H1 (cell line): ENCODE data around the gene MOCS3. TPM values are rescaled to one million over a fixed set of nuclear protein-coding genes. Genes with fewer than 3 reads are reported as not detected.

Source experiments
- CTCF ChIA-PET: fragments of 300-600 bp; sonication (Branson Sonifier 250); formaldehyde crosslinking; loops from one replicate; lab custom pipeline; 2021; ENCODE audit not compliant: partially characterized antibody; lab: Charles Lee
- POLR2A ChIA-PET: fragments of 300-600 bp; sonication (Branson Sonifier 250); formaldehyde crosslinking; loops from one replicate; lab custom pipeline; 2021; ENCODE audit warnings: inconsistent platforms; ENCODE audit not compliant: partially characterized antibody; lab: Charles Lee
- DNase-seq, 2 experiments: peaks; one replicate each; pipeline versions ENCODE4 v3.0.0 to v3.0.0-alpha.2; 2010 to 2022; ENCODE audit warnings: low spot score in 2 of 2, low read depth in 1 of 2, mixed read lengths in 1 of 2
- FAIRE-seq: peaks from 2 replicates; lab custom pipeline; 2011; peaks lifted over from hg19 to GRCh38; lab: Jason Lieb, UNC
- H2AFZ ChIP-seq: 2 replicates; pipeline ENCODE4 v1.8.1; 2012; ENCODE audit warnings: low read length, inconsistent platforms
- H2AK5ac ChIP-seq: 2 replicates; pipeline ENCODE4 v1.6.1; 2013; ENCODE audit warnings: low read depth, low read length
- H2BK120ac ChIP-seq: replicated peaks from 2 replicates; pipeline ENCODE3; 2013; ENCODE audit warnings: low read depth, low read length, inconsistent platforms
- H2BK12ac ChIP-seq: 2 replicates; pipeline ENCODE4 v1.6.1; 2013; ENCODE audit warnings: low read depth, low read length
- H2BK15ac ChIP-seq: 2 replicates; pipeline ENCODE4 v1.6.1; 2013; ENCODE audit warnings: low read length
- H2BK20ac ChIP-seq: 2 replicates; pipeline ENCODE4 v1.6.1; 2013; ENCODE audit warnings: low read length
- H2BK5ac ChIP-seq: 2 replicates; pipeline ENCODE4 v1.6.1; 2013; ENCODE audit warnings: low read depth, low read length
- H3K14ac ChIP-seq: 2 replicates; pipeline ENCODE4 v1.6.1; 2013; ENCODE audit warnings: inconsistent platforms; ENCODE audit not compliant: insufficient read length
- H3K18ac ChIP-seq: 2 replicates; pipeline ENCODE4 v1.6.1; 2013; ENCODE audit warnings: low read length; ENCODE audit errors: extremely low read depth
- H3K23ac ChIP-seq: 2 replicates; pipeline ENCODE4 v1.6.1; 2013; ENCODE audit warnings: inconsistent platforms; ENCODE audit not compliant: insufficient read length
- H3K23me2 ChIP-seq: 2 replicates; pipeline ENCODE4 v1.6.1; 2013; ENCODE audit warnings: low read depth, low read length
- H3K27ac ChIP-seq: 2 replicates; pipeline ENCODE4 v1.6.1; 2011; ENCODE audit warnings: low read depth, low read length, inconsistent platforms
- H3K27me3 ChIP-seq, 4 experiments: replicated peaks in 1 of 4; 1 replicate in 1 of 4; 2 replicates in 3 of 4; pipeline versions ENCODE4 v1.6.1 to v1.8.1; 2011 to 2013; ENCODE audit warnings: low read length in 3 of 4, mild to moderate bottlenecking in 3 of 4, inconsistent platforms in 2 of 4, mixed read lengths in 2 of 4, moderate library complexity in 1 of 4; ENCODE audit not compliant: control insufficient read depth in 3 of 4, insufficient read depth in 3 of 4; ENCODE audit errors: extremely low read depth in 1 of 4
- H3K36me3 ChIP-seq, 4 experiments: 2 replicates each; pipeline versions ENCODE4 v1.6.1 to v1.8.1; 2011 to 2013; ENCODE audit warnings: mild to moderate bottlenecking in 4 of 4, low read length in 3 of 4, moderate library complexity in 2 of 4, control low read depth in 1 of 4, inconsistent platforms in 1 of 4; ENCODE audit not compliant: insufficient read depth in 4 of 4, control insufficient read depth in 2 of 4
- H3K4ac ChIP-seq: replicated peaks from 2 replicates; pipeline ENCODE3; 2013; ENCODE audit warnings: low read length, low read depth, mixed read lengths, inconsistent platforms; ENCODE audit not compliant: insufficient read length
- H3K4me1 ChIP-seq, 4 experiments: replicated peaks in 1 of 4; 1 replicate in 1 of 4; 2 replicates in 3 of 4; pipeline versions ENCODE4 v1.6.1 to v1.8.1; 2011 to 2013; ENCODE audit warnings: low read length in 3 of 4, inconsistent platforms in 2 of 4, mixed read lengths in 1 of 4; ENCODE audit not compliant: insufficient read depth in 4 of 4, control insufficient read depth in 3 of 4
- H3K4me2 ChIP-seq, 2 experiments: 2 replicates each; pipeline versions ENCODE4 v1.6.1 to v1.8.1; 2011 to 2013; ENCODE audit warnings: low read depth in 2 of 2, low read length in 2 of 2, control low read depth in 1 of 2, inconsistent platforms in 1 of 2, mild to moderate bottlenecking in 1 of 2; ENCODE audit not compliant: insufficient read depth in 1 of 2
- H3K4me3 ChIP-seq, 4 experiments: fragments of 200-600, 300-600 bp in 1 of 4; sonication (generic), shearing (Covaris generic), sonication (Bioruptor Twin) in 1 of 4; 2 replicates each; pipeline versions ENCODE4 v1.5.1 to v1.8.1; 2011 to 2016; ENCODE audit warnings: low read length in 4 of 4, low read depth in 3 of 4, control low read depth in 2 of 4, inconsistent platforms in 2 of 4, mild to moderate bottlenecking in 2 of 4, mixed read lengths in 1 of 4, moderate library complexity in 1 of 4; ENCODE audit not compliant: insufficient read depth in 2 of 4; ENCODE audit errors: extremely low read depth in 1 of 4
- H3K56ac ChIP-seq: replicated peaks from 2 replicates; pipeline ENCODE3; 2013; ENCODE audit warnings: low read depth, mild to moderate bottlenecking, mixed read lengths, low read length, inconsistent platforms; ENCODE audit not compliant: insufficient read length
- H3K79me1 ChIP-seq: 2 replicates; pipeline ENCODE4 v1.6.1; 2013; ENCODE audit warnings: low read depth, low read length, control low read depth
- H3K79me2 ChIP-seq, 2 experiments: 2 replicates each; pipeline versions ENCODE4 v1.6.1 to v1.8.1; 2012 to 2013; ENCODE audit warnings: low read length in 2 of 2, mild to moderate bottlenecking in 2 of 2, inconsistent platforms in 1 of 2; ENCODE audit not compliant: insufficient read depth in 2 of 2, control insufficient read depth in 1 of 2
- H3K9ac ChIP-seq, 4 experiments: replicated peaks in 1 of 4; 1 replicate in 1 of 4; 2 replicates in 3 of 4; pipeline versions ENCODE4 v1.6.1 to v1.8.1; 2011 to 2013; ENCODE audit warnings: low read depth in 3 of 4, low read length in 3 of 4, control low read depth in 2 of 4, mild to moderate bottlenecking in 2 of 4, moderate library complexity in 2 of 4, inconsistent platforms in 1 of 4; ENCODE audit errors: extremely low read depth in 1 of 4
- H3K9me3 ChIP-seq, 2 experiments: 2 replicates each; pipeline versions ENCODE4 v1.6.1 to v1.8.1; 2012 to 2013; ENCODE audit warnings: mild to moderate bottlenecking in 2 of 2, moderate library complexity in 2 of 2, control low read depth in 1 of 2, inconsistent platforms in 1 of 2, low read depth in 1 of 2, low read length in 1 of 2, mixed read lengths in 1 of 2; ENCODE audit not compliant: insufficient read depth in 2 of 2
- H4K20me1 ChIP-seq, 2 experiments: replicated peaks in 1 of 2; 2 replicates each; pipeline versions ENCODE3 to v1.8.1; 2011 to 2013; ENCODE audit warnings: inconsistent platforms in 2 of 2, low read length in 2 of 2, mild to moderate bottlenecking in 1 of 2; ENCODE audit not compliant: insufficient read depth in 2 of 2, control insufficient read depth in 1 of 2
- H4K5ac ChIP-seq: 2 replicates; pipeline ENCODE4 v1.6.1; 2013; ENCODE audit warnings: low read length, low read depth, mixed read lengths, inconsistent platforms; ENCODE audit not compliant: insufficient read length
- H4K8ac ChIP-seq: 2 replicates; pipeline ENCODE4 v1.8.0; 2013; ENCODE audit warnings: mild to moderate bottlenecking, moderate library complexity, low read length, inconsistent platforms; ENCODE audit not compliant: insufficient read depth; ENCODE audit errors: extremely low read depth
- H4K91ac ChIP-seq: replicated peaks from 2 replicates; pipeline ENCODE3; 2013; ENCODE audit warnings: low read length, mixed read lengths, inconsistent platforms; ENCODE audit not compliant: insufficient read length
- CHD2 ChIP-seq: IDR thresholded peaks from 2 replicates; pipeline ENCODE4 v1.6.1; 2012; ENCODE audit warnings: low read length, improper control_type of control experiment
- CREB1 ChIP-seq: IDR thresholded peaks from 2 replicates; pipeline ENCODE4 v1.6.1; 2012; ENCODE audit warnings: inconsistent platforms
- E2F6 ChIP-seq: IDR thresholded peaks from 2 replicates; pipeline ENCODE4 v1.6.1; 2012; ENCODE audit warnings: inconsistent platforms
- EGR1 ChIP-seq: IDR thresholded peaks from 2 replicates; pipeline ENCODE4 v1.6.1; 2011; ENCODE audit warnings: low read depth, low read length, borderline replicate concordance
- GTF2F1 ChIP-seq: IDR thresholded peaks from 2 replicates; pipeline ENCODE4 v1.6.1; 2012; ENCODE audit warnings: low read depth, low read length, improper control_type of control experiment, borderline replicate concordance
- JUN ChIP-seq: IDR thresholded peaks from 2 replicates; pipeline ENCODE4 v1.6.1; 2011; ENCODE audit warnings: low read depth, mild to moderate bottlenecking, improper control_type of control experiment, low read length
- PHF8 ChIP-seq: fragments of 200-600 bp; sonication (generic); conservative IDR thresholded peaks from 2 replicates; pipeline ENCODE4 v1.7.1; 2012; ENCODE audit warnings: low read depth, mild to moderate bottlenecking, inconsistent platforms, low read length, moderate library complexity
- POLR2A ChIP-seq, 2 experiments: IDR thresholded peaks; 1 replicate in 1 of 2; 2 replicates in 1 of 2; pipeline ENCODE4 v1.6.1; 2011; ENCODE audit warnings: low read depth in 2 of 2, low read length in 2 of 2, mild to moderate bottlenecking in 2 of 2; ENCODE audit errors: control extremely low read depth in 1 of 2
- POLR2AphosphoS5 ChIP-seq: IDR thresholded peaks from 2 replicates; pipeline ENCODE4 v1.6.1; 2011; ENCODE audit warnings: low read depth, low read length
- RFX5 ChIP-seq: IDR thresholded peaks from 2 replicates; pipeline ENCODE4 v1.6.1; 2011; ENCODE audit warnings: low read depth, low read length, improper control_type of control experiment, borderline replicate concordance
- SRF ChIP-seq: IDR thresholded peaks from 2 replicates; pipeline ENCODE4 v1.6.1; 2011; ENCODE audit warnings: mild to moderate bottlenecking, low read depth, low read length, moderate library complexity
- TAF1 ChIP-seq: IDR thresholded peaks from 2 replicates; pipeline ENCODE4 v1.6.1; 2011; ENCODE audit warnings: mild to moderate bottlenecking, low read depth, low read length
- TBP ChIP-seq: IDR thresholded peaks from 2 replicates; pipeline ENCODE4 v1.6.1; 2011; ENCODE audit warnings: low read depth, low read length, improper control_type of control experiment
- YY1 ChIP-seq: IDR thresholded peaks from 2 replicates; pipeline ENCODE4 v1.6.1; 2011; ENCODE audit warnings: low read depth, mild to moderate bottlenecking, low read length
- ZNF274 ChIP-seq: IDR thresholded peaks from 2 replicates; pipeline ENCODE4 v1.7.0; 2012; ENCODE audit warnings: low read length, borderline replicate concordance; ENCODE audit errors: extremely low read depth
- WGBS, 2 experiments: shearing (Covaris generic) in 1 of 2; methylation state at CpG; one replicate each; pipeline versions ENCODE4 v1.1.6 to v1.1.7; 2013 to 2015; ENCODE audit warnings: low lambda C conversion rate in 2 of 2, mixed read lengths in 2 of 2, inconsistent platforms in 1 of 2, low coverage in 1 of 2, missing lambda C conversion rate in 1 of 2; ENCODE audit not compliant: insufficient replicate concordance in 2 of 2, insufficient coverage in 1 of 2, insufficient read length in 1 of 2; ENCODE audit errors: extremely low coverage in 1 of 2, missing lambda C conversion rate in 1 of 2; 5-methylcytosine and 5-hydroxymethylcytosine counted together
- polyA plus RNA-seq, 7 experiments: library from polyadenylated mRNA; depleted of rRNA in 3 of 7; stranded (reverse) in 5 of 7; unstranded in 2 of 7; fragments of >200 nt in 5 of 7; fragments of 200-250 nt in 2 of 7; gene quantifications; 1 replicate in 5 of 7; 2 replicates in 1 of 7; 4 replicates in 1 of 7; pipeline versions ENCODE4 v1.2.1 to v1.2.3, GENCODE V29; 2011 to 2013; ENCODE audit warnings: missing spikeins in 2 of 7, mixed read lengths in 2 of 7
- total RNA-seq: library from RNA; stranded (reverse); fragmentation: NEBNext Ultra II Directional; extraction: Animal tissue kit (Norgen Biotek cat#: 25700); gene quantifications from 2 replicates; pipeline ENCODE4 v1.2.1, GENCODE V29; 2021

MOCS3 gene
- total and polyA plus RNA-seq, 2 of the 8 experiments (the other 6 are each of a cell fraction or from before 2014, with no cell fraction given) = 6.2 to 6.3 TPM

- H3K14ac ChIP-seq = no peak overlapping the region
- no peak overlapping the region for H2AFZ ChIP-seq
- no peak overlapping the region for H2BK15ac ChIP-seq
- no peak overlapping the region for H3K9ac ChIP-seq
- no peak overlapping the region for H4K5ac ChIP-seq
- peaks cover 2% of the 10 kb centered on the region; the same call in 1 of the 2 replicates for H3K79me1 ChIP-seq
- H2BK5ac ChIP-seq = no peak overlapping the region
- peaks cover 45 to 59% of the 10 kb centered on the region in 2 experiments for H4K20me1 ChIP-seq
- CTCF ChIA-PET = interaction anchor here (0.9 to 2.5 kb wide), 6 partner anchors 8 to 137 kb away, joined by 3 to 12 read pairs (median 6); partner anchors contain the start of gene ADNP
- no peak overlapping the region for H3K4ac ChIP-seq
- peak overlapping the region in 1 of 2 experiments; percentile 2; a peak in 1 of 4 replicates for H3K4me2 ChIP-seq
- POLR2A ChIA-PET = interaction anchor here (0.8 to 13.9 kb wide), 6 partner anchors 8 to 88 kb away, joined by 3 to 206 read pairs (median 4); partner anchors contain the start of gene ADNP
- no peak overlapping the region for H2BK20ac ChIP-seq
- no peaks in the 10 kb centered on the region for H3K23me2 ChIP-seq
- H3K27me3 ChIP-seq = no peaks in the 10 kb centered on the region
- WGBS, 2 experiments = 91% methylated on average over 6 of the region's 6 CpGs; no CpG with 5 or more reads in 1 of the 2 experiments
- no peak overlapping the region for H3K56ac ChIP-seq
- no peak for DNase-seq
- H2BK12ac ChIP-seq = no peak overlapping the region
- H4K91ac ChIP-seq = no peak overlapping the region
- no peak overlapping the region for H3K4me3 ChIP-seq
- H3K36me3 ChIP-seq = peaks cover 0 to 32% (median 2%) of the 10 kb centered on the region in 4 experiments; a peak in 5 of 8 replicates
- no peak overlapping the region for H2BK120ac ChIP-seq
- no peak overlapping the region for H4K8ac ChIP-seq
- peaks cover 0 to 16% (median 3%) of the 10 kb centered on the region in 4 experiments; a peak in 5 of 7 replicates for H3K4me1 ChIP-seq
- FAIRE-seq = no peak
- peaks cover 68 to 100% of the 10 kb centered on the region in 2 experiments for H3K79me2 ChIP-seq
- H3K23ac ChIP-seq = no peak overlapping the region
- no peak overlapping the region for H3K18ac ChIP-seq
- H2AK5ac ChIP-seq = no peak overlapping the region
- no peak overlapping the region for H3K27ac ChIP-seq
- H3K9me3 ChIP-seq = no peaks in the 10 kb centered on the region
- TF ChIP-seq TAF1 = no peak
- TF ChIP-seq POLR2A (IDR thresholded peaks at IDR 0.05; ENCODE audit: control extremely low read depth in 1 of 2, low read depth in 2 of 2, low read length in 2 of 2) = no peak
- no peak for TF ChIP-seq JUN
- no peak for TF ChIP-seq YY1
- no peak for TF ChIP-seq PHF8
- no peak for TF ChIP-seq SRF
- TF ChIP-seq CHD2 = no peak
- no peak for TF ChIP-seq GTF2F1
- no peak for TF ChIP-seq RFX5
- TF ChIP-seq CREB1 = no peak
- no peak for TF ChIP-seq EGR1
- no peak for TF ChIP-seq E2F6
- no peak for TF ChIP-seq POLR2AphosphoS5
- TF ChIP-seq TBP = no peak
- no peak for TF ChIP-seq ZNF274
Observed at GRCh38 chr20:50919567-50919966, 39.1 kb upstream of the MOCS3 start.
